HepG2 (cell line): ENCODE data around the gene NDUFS5. TPM values are rescaled to one million over a fixed set of nuclear protein-coding genes. Genes with fewer than 3 reads are reported as not detected.
A peak's percentile ranks its signal among the peaks of the same experiment; 100 is the strongest.

Source experiments
- ASH2L ChIP-seq: fragments of 300-600, 200-600 bp; sonication (generic); IDR thresholded peaks from 2 replicates; pipeline ENCODE4 v1.7.0; 2017; ENCODE audit warnings: low read depth, mild to moderate bottlenecking, moderate library complexity, mixed read lengths, low read length; ENCODE audit not compliant: insufficient read length
- BORCS8-MEF2B ChIP-seq: sonication (generic); formaldehyde crosslinking; IDR thresholded peaks from 2 replicates; pipeline ENCODE4 v1.8.0; 2022; ENCODE audit warnings: mild to moderate bottlenecking, missing genetic modification reagents
- CBX5 ChIP-seq: sonication (generic); formaldehyde crosslinking; IDR thresholded peaks from 2 replicates; pipeline ENCODE4 v1.4.0; 2020; ENCODE audit warnings: missing genetic modification reagents, borderline replicate concordance
- ELF1 ChIP-seq: sonication (generic); formaldehyde crosslinking; IDR thresholded peaks from 2 replicates; pipeline ENCODE4 v1.4.0; 2020; ENCODE audit warnings: missing genetic modification reagents
- HNF1B ChIP-seq: sonication (generic); formaldehyde crosslinking; IDR thresholded peaks from 2 replicates; pipeline ENCODE4 v1.5.1; 2020; ENCODE audit warnings: mild to moderate bottlenecking, moderate library complexity, missing genetic modification reagents
- MED8 ChIP-seq: sonication (generic); formaldehyde crosslinking; IDR thresholded peaks from 2 replicates; pipeline ENCODE4 v1.8.1; 2023; ENCODE audit warnings: mild to moderate bottlenecking, missing genetic modification reagents; ENCODE audit not compliant: insufficient replicate concordance
- PAX8 ChIP-seq: sonication (generic); formaldehyde crosslinking; IDR thresholded peaks from 2 replicates; pipeline ENCODE4 v1.8.0; 2022; ENCODE audit warnings: mild to moderate bottlenecking, missing genetic modification reagents, borderline replicate concordance
- PBX2 ChIP-seq: IDR thresholded peaks from 2 replicates; pipeline ENCODE4 v1.6.1; 2016; ENCODE audit warnings: control low read depth
- PBX3 ChIP-seq: sonication (generic); formaldehyde crosslinking; IDR thresholded peaks from 2 replicates; pipeline ENCODE4 v1.8.1; 2023; ENCODE audit warnings: missing genetic modification reagents, inconsistent platforms, borderline replicate concordance
- PHF8 ChIP-seq: sonication (generic); formaldehyde crosslinking; IDR thresholded peaks from 2 replicates; pipeline ENCODE4 v1.5.0; 2020; ENCODE audit warnings: missing genetic modification reagents
- REL ChIP-seq: sonication (generic); formaldehyde crosslinking; conservative IDR thresholded peaks from 2 replicates; pipeline ENCODE4 v1.8.0; 2022; ENCODE audit warnings: mild to moderate bottlenecking, missing genetic modification reagents, moderate library complexity
- SMC3 ChIP-seq: IDR thresholded peaks from 2 replicates; pipeline ENCODE4 v1.6.1; 2011; ENCODE audit warnings: low read length, improper control_type of control experiment
- ZBTB43 ChIP-seq: sonication (generic); formaldehyde crosslinking; conservative IDR thresholded peaks from 2 replicates; pipeline ENCODE4 v1.4.0; 2020; ENCODE audit warnings: missing genetic modification reagents
- ZKSCAN5 ChIP-seq: sonication (generic); formaldehyde crosslinking; IDR thresholded peaks from 2 replicates; pipeline ENCODE4 v1.5.1; 2020; ENCODE audit warnings: mild to moderate bottlenecking, missing genetic modification reagents
- ZMAT3 ChIP-seq: sonication (generic); formaldehyde crosslinking; conservative IDR thresholded peaks from 2 replicates; pipeline ENCODE4 v1.7.0; 2021; ENCODE audit warnings: missing genetic modification reagents
- ZMYM2 ChIP-seq: sonication (generic); formaldehyde crosslinking; IDR thresholded peaks from 2 replicates; pipeline ENCODE4 v1.8.0; 2022; ENCODE audit warnings: mild to moderate bottlenecking, missing genetic modification reagents
- ZNF367 ChIP-seq: sonication (generic); formaldehyde crosslinking; IDR thresholded peaks from 2 replicates; pipeline ENCODE4 v1.4.0; 2020; ENCODE audit warnings: missing genetic modification reagents, borderline replicate concordance
- ZNF543 ChIP-seq: sonication (generic); formaldehyde crosslinking; IDR thresholded peaks from 2 replicates; pipeline ENCODE4 v1.4.0; 2020; ENCODE audit warnings: mild to moderate bottlenecking, missing genetic modification reagents
- ZNF687 ChIP-seq: sonication (generic); formaldehyde crosslinking; IDR thresholded peaks from 2 replicates; pipeline ENCODE4 v1.5.1; 2020; ENCODE audit warnings: mild to moderate bottlenecking, missing genetic modification reagents, moderate library complexity
- ZNF879 ChIP-seq: sonication (generic); formaldehyde crosslinking; IDR thresholded peaks from 2 replicates; pipeline ENCODE4 v1.8.1; 2023; ENCODE audit warnings: missing genetic modification reagents
- polyA plus RNA-seq, 8 experiments: library from polyadenylated mRNA; depleted of rRNA in 3 of 8; stranded (reverse) in 7 of 8; unstranded in 1 of 8; fragments of >200 nt; fragmentation: Illumina TruSeq in 4 of 8; extraction: Trizol in 4 of 8; gene quantifications; 2 replicates each; pipeline versions ENCODE4 v1.2.1 to v1.2.3, GENCODE V29; 2011 to 2016; ENCODE audit warnings: low read depth in 4 of 8, missing spikeins in 1 of 8, mixed read lengths in 1 of 8; ENCODE audit not compliant: insufficient read depth in 1 of 8
- total RNA-seq, 5 experiments: library from RNA; depleted of rRNA; stranded (reverse); fragments of >200 nt; fragmentation: Illumina TruSeq; extraction: Trizol; gene quantifications; 2 replicates each; pipeline ENCODE4 v1.2.3, GENCODE V29; 2016; ENCODE audit warnings: low read depth in 1 of 5

NDUFS5 gene
- total and polyA plus RNA-seq, 2 of the 13 experiments (the other 11 are each of a cell fraction or from before 2014, with no cell fraction given) = 263 to 466 TPM

GRCh38 chr1:39026051-39026865, at the start of gene NDUFS5 (continued):
- peak; percentile 65; the same call in 1 of the 2 replicates for TF ChIP-seq HNF1B (CRISPR knock-in tag)
- TF ChIP-seq ZBTB43 (CRISPR knock-in tag) = peak; percentile 59; the same call in 1 of the 2 replicates
- TF ChIP-seq CBX5 = no peak; the same call in 1 of the 2 replicates
- no peak for TF ChIP-seq PAX8 (CRISPR knock-in tag)
- TF ChIP-seq ZMYM2 (CRISPR knock-in tag) = no peak
- no peak for TF ChIP-seq MED8 (CRISPR knock-in tag)
- no peak for TF ChIP-seq ZNF367 (CRISPR knock-in tag)
- peak; percentile 90 for TF ChIP-seq ZNF687
- TF ChIP-seq REL (CRISPR knock-in tag) = no peak
- TF ChIP-seq PBX2 (CRISPR knock-in tag) = no peak
- TF ChIP-seq ELF1 = peak; percentile 80
- no peak for TF ChIP-seq PBX3 (CRISPR knock-in tag)
- peak; percentile 69 for TF ChIP-seq ASH2L
- no peak for TF ChIP-seq SMC3
- TF ChIP-seq ZMAT3 (CRISPR knock-in tag) = no peak
- peak; percentile 68 for TF ChIP-seq PHF8 (CRISPR knock-in tag)
- TF ChIP-seq ZKSCAN5 (CRISPR knock-in tag) = 0 out of 2 replicates have a peak, but pooled peaks have one; percentile 40
- TF ChIP-seq ZNF543 = no peak
- 0 out of 2 replicates have a peak, but pooled peaks have one; percentile 29 for TF ChIP-seq BORCS8-MEF2B (CRISPR knock-in tag)
- TF ChIP-seq ZNF879 (CRISPR knock-in tag) = no peak
